Thoracic aorta (tissue), 2 donors: ENCODE data around the gene CCL25. TPM values are rescaled to one million over a fixed set of nuclear protein-coding genes. Genes with fewer than 3 reads are reported as not detected.

Experiments used
- ATAC-seq: fragments of 150-250 bp; one replicate; pipeline ENCODE4 v1.8.0; 2017; ENCODE audit warnings: low read depth; ENCODE audit not compliant: insufficient number of reproducible peaks, low FRiP score
- DNase-seq: peaks from one replicate; pipeline ENCODE4 v3.0.0-alpha.2; 2020; ENCODE audit warnings: low spot score
- H3K27ac ChIP-seq, 2 donors: fragments of 200-600 bp; sonication (generic); 1 replicate in 1 of 2; 2 replicates in 1 of 2; pipeline ENCODE4 v1.5.1; 2016; ENCODE audit warnings: mild to moderate bottlenecking in 2 of 2, moderate library complexity in 2 of 2
- H3K27me3 ChIP-seq: fragments of 200-600 bp; sonication (generic); replicated peaks from 2 replicates; pipeline ENCODE4 v1.6.0; 2016; ENCODE audit warnings: mild to moderate bottlenecking; ENCODE audit not compliant: insufficient read depth
- H3K36me3 ChIP-seq: fragments of 200-600 bp; sonication (generic); one replicate; pipeline ENCODE4 v1.5.1; 2016
- H3K4me1 ChIP-seq, 2 donors: fragments of 200-600 bp; sonication (generic); 1 replicate in 1 of 2; 2 replicates in 1 of 2; pipeline versions ENCODE4 v1.5.1 to v1.6.0; 2016; ENCODE audit warnings: low read depth in 2 of 2, mild to moderate bottlenecking in 1 of 2; ENCODE audit not compliant: control insufficient read depth in 1 of 2
- H3K4me3 ChIP-seq: fragments of 200-600 bp; sonication (generic); 2 replicates; pipeline ENCODE4 v1.5.1; 2016; ENCODE audit warnings: mild to moderate bottlenecking
- H3K9me3 ChIP-seq: fragments of 200-600 bp; sonication (generic); 2 replicates; pipeline ENCODE4 v1.5.1; 2016
- CTCF ChIP-seq: fragments of 200-600 bp; sonication (generic); IDR thresholded peaks from one replicate; pipeline ENCODE4 v1.5.1; 2019; ENCODE audit warnings: antibody characterized with exemption
- total RNA-seq, 2 donors: library from RNA; depleted of rRNA; stranded (reverse); fragments of >200 nt; gene quantifications; one replicate each; pipeline versions ENCODE4 v1.1.0 to v1.2.3, GENCODE V29; 2016

Gene CCL25
- total RNA-seq, 2 donors from 2014 or later = not detected

DNA sequence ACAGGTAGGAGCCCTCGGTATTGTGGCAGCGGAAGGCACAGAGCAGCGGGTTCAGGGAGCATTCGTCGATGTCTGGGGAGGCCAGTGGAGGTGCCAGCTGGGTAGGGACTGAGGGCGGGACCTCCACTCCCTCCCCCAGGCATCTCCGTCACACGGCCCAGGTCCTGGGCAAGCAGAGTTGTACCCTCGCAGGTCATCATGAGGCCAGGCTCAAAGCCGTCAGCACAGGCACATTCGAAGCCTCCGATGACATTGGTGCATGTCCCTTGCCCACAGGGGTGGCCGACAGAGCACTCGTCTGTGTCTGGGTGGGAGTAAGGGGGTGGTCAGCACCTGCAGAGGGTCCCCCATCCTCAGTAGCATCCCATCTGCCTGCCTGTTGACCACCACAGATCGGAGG, 35.3 kb downstream of the CCL25 start:
- TF ChIP-seq CTCF = no peak
- Histone ChIP-seq H3K27me3 (no peaks in the 10 kb centered on the region), H3K4me3 (no peak overlapping the region), H3K27ac (no peak overlapping the region), H3K36me3 (no peaks in the 10 kb centered on the region), H3K9me3 (no peaks in the 10 kb centered on the region), H3K4me1 (no peaks in the 10 kb centered on the region)
- no peak for ATAC-seq
- no peak for DNase-seq

- H3K27ac ChIP-seq = no peak overlapping the region
- H3K9me3 ChIP-seq = peaks cover 2% of the 10 kb centered on the region
- TF ChIP-seq CTCF = no peak
- no peak overlapping the region for H3K4me3 ChIP-seq
- no peaks in the 10 kb centered on the region for H3K36me3 ChIP-seq
- no peak for ATAC-seq
- H3K4me1 ChIP-seq = no peaks in the 10 kb centered on the region
- DNase-seq = no peak
- no peaks in the 10 kb centered on the region for H3K27me3 ChIP-seq
Measured at GRCh38 chr19:8088752-8089663, 36.4 kb downstream of the CCL25 start.

- Histone ChIP-seq H3K9me3 (peaks cover 9% of the 10 kb centered on the region), H3K4me3 (no peak overlapping the region), H3K36me3 (no peaks in the 10 kb centered on the region), H3K27me3 (no peaks in the 10 kb centered on the region), H3K27ac (no peak overlapping the region), H3K4me1 (no peaks in the 10 kb centered on the region)
- no peak for TF ChIP-seq CTCF
- no peak for ATAC-seq
- no peak for DNase-seq
Measured at GRCh38 chr19:8089664-8090601, 37.4 kb downstream of the CCL25 start.

DNA sequence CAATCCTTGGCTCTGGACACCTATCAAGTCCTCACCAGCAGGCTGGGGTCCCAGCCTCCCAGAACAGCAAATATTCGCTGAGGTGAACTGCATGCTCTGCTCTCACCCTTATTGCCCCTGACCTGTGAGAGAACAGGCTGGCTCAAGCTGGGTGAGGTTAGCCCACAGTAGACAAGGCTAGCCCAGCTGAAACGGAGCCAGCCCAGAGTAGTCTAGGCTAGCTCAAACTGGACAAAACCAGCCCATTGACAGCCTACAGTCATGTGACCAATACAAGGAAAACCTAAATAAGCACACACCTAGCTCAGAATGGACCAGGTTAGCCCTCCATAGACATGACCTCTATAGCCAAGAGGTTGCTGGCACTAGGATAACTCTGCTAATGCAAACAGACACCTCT, 38.4 kb downstream of the CCL25 start:
- ATAC-seq = no peak
- H3K27ac ChIP-seq = no peak overlapping the region
- H3K36me3 ChIP-seq = no peaks in the 10 kb centered on the region
- peaks cover 19% of the 10 kb centered on the region for H3K9me3 ChIP-seq
- H3K4me3 ChIP-seq = no peak overlapping the region
- no peak for DNase-seq
- H3K27me3 ChIP-seq = no peaks in the 10 kb centered on the region
- TF ChIP-seq CTCF = no peak
- H3K4me1 ChIP-seq = no peaks in the 10 kb centered on the region

- Histone ChIP-seq H3K9me3 (peaks cover 32% of the 10 kb centered on the region), H3K27ac (no peak overlapping the region), H3K36me3 (no peaks in the 10 kb centered on the region), H3K27me3 (no peaks in the 10 kb centered on the region), H3K4me3 (no peak overlapping the region), H3K4me1 (no peaks in the 10 kb centered on the region)
- ATAC-seq (no peak), DNase-seq (no peak)
- no peak for TF ChIP-seq CTCF
Measured at GRCh38 chr19:8093740-8094139, 41.2 kb downstream of the CCL25 start.
